GM19193 (cell line): Measurements from ENCODE around the gene VIM.
A peak's percentile ranks its signal among the peaks of the same experiment; 100 is the strongest.

Experiments used
- POLR2A ChIP-seq: IDR thresholded peaks from 4 replicates; pipeline ENCODE4 v1.6.1; 2011; ENCODE audit not compliant: insufficient read depth, insufficient read length; ENCODE audit errors: extremely low read depth

Gene VIM

DNA sequence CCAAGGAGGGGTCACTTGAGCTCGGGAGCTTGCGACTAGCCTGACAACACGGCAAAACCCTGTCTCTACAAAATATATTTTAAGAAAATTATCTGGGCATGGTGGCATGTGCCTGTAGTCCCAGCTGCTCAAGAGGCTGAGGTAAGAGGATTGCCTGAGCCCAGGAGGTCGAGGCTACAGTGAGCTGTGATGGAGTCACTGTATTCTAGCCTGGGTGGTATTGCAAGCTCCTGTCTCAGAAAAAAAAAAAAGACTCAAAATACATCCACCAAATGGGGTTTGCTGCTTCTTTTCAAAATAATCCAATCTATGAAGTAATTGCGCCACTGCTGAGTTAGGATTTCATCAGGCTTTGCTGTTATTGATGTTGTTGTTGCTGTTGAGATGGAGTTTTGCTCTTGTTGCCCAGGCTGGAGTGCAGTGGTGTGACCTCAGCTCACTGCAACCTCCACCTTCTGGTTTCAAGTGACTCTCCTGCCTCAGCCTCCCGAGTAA, 11.1 kb upstream of the VIM start:
- TF ChIP-seq POLR2A, result no peak

- no peak for TF ChIP-seq POLR2A
These were observed 10.3 kb upstream of the VIM start for GRCh38 chr10:17217631-17218232.

DNA sequence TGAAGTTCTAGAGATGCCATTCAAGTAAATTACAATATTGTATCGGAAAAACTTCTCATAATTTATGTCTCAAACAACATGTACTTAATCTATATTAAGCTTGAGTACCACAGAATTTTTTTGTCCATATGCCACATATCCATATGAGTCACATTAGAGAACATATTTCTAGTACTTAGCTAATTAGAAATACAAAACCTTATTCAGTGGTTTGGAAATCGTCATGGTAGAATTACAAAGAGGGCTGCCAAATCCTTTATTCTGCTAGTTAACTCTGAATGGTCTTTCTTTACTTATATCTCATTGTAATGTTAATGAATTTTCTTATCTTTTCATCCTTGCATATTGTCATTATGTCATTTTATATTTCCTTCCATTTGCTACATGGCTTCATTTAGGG, 9.0 kb upstream of the VIM start:
- no peak for TF ChIP-seq POLR2A

DNA sequence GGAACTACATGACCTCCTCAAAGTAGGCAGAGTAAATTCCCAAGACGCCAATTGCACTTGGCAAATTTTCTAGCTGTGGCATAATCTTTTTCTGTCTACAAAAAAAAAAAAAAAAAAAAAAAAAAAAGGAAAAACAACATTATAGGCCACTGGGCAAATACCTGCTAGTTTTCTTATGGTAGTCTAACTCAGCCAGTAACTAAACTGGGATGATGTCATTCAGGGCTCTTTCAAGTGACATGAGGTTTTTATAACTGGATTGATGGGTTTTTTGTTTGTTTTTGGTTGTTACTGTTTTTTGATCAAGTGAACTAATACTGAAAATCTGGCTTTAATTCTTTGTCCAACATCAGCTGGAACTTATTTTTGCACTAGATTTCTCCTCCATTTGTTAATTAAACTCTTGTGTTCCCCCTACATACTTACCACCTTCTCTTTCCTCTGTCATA, 7.4 kb upstream of the VIM start:
- no peak for TF ChIP-seq POLR2A

GRCh38 chr10:17222329-17222728, 5.7 kb upstream of the VIM start:
- TF ChIP-seq POLR2A, result no peak

GRCh38 chr10:17225808-17226207, 2.2 kb upstream of the VIM start:
- TF ChIP-seq POLR2A, result no peak

- TF ChIP-seq POLR2A, result no peak
These were observed 1.1 kb upstream of the VIM start for GRCh38 chr10:17226891-17227303.

DNA sequence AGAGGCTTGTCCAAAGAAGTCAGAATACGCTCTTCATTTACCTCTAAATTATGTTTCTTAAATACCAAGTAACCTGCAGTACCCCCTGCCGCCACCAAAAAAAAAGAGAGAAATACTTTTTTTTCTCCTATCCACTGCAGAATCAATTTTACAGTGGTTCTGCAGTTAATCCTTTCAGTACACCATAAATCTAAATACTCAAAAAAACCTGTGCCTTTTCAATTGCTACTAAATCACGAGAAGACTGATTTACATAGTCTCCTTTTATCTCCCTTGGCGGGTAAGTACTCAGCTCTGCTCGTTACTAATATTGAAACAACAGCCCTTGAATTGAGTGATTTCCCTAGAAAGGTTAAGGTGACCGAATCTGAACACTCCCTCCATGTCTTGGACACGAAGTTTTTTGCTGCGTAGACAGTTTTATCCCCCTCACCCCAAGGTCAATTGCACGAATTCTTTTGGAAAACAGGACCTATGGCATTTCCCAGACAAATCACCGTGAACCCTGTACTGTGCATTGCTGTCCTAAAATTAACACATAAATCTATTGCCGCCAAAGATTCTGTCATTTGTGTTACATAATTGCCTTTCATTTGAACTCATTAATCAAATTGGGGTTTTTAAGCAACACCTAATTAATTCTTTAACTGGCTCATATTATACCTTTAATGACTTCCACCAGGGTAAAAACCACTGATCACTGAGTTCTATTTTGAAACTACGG, 512 bp upstream of the VIM start:
- no peak for TF ChIP-seq POLR2A

GRCh38 chr10:17229016-17229716, 1.1 kb downstream of the VIM start:
- TF ChIP-seq POLR2A, result peak; percentile 77

DNA sequence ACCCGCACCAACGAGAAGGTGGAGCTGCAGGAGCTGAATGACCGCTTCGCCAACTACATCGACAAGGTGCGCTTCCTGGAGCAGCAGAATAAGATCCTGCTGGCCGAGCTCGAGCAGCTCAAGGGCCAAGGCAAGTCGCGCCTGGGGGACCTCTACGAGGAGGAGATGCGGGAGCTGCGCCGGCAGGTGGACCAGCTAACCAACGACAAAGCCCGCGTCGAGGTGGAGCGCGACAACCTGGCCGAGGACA, 1.6 kb downstream of the VIM start:
- TF ChIP-seq POLR2A, result no peak

DNA sequence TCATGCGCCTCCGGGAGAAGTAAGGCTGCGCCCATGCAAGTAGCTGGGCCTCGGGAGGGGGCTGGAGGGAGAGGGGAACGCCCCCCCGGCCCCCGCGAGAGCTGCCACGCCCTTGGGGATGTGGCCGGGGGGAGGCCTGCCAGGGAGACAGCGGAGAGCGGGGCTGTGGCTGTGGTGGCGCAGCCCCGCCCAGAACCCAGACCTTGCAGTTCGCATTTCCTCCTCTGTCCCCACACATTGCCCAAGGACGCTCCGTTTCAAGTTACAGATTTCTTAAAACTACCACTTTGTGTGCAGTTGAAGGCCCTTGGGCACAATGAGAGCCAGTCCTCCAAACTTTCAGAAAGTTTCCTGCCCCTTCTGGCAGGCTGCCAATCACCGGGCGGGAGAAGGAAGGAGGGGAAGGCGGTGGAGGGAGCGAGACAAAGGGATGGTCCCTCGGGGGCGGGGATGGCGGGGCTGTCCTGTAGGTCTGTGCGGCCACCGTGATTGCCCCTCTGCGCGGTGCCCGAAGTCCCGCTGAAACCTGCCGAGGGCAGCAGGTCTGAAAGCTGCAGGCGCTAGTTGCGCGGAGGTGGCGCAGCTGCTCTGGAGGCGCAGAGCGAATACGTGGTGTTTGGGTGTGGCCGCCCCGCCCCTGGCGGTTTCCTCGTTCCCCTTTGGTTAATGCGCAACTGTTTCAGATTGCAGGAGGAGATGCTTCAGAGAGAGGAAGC, 2.1 kb downstream of the VIM start:
- peak; percentile 74 for TF ChIP-seq POLR2A

GRCh38 chr10:17231788-17232187, 3.7 kb downstream of the VIM start:
- no peak for TF ChIP-seq POLR2A

DNA sequence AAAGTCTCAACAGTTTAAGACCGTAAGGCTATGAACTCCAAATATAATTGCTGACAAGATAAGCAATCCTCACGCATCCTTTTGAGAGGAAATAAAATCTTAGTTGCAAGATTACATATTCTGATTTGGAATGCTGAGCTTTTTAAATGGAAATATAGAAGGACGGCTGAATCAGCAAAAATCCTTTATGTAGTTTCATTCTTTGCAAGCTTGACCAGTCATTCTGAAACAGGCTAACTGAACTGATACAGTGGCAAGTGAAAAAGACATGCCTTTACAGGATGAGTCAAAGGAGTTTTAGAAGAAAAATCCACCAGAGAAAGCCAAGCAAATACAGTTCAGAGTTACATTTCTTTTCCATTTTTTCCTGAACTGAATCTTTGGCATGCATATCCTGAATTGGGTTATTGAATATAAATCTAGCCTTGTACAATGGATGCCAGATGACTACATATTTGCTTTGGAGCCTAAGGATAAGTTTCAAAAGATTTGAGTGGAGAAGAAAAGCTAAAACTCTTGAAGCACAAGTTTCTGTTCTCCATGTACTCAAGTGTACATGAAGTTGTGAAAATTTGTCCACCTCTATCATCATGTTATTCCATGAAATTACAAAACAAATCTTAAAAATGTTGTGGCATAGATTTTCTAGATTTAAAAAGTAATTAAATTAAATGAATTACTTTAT, 4.4 kb downstream of the VIM start:
- no peak for TF ChIP-seq POLR2A

DNA sequence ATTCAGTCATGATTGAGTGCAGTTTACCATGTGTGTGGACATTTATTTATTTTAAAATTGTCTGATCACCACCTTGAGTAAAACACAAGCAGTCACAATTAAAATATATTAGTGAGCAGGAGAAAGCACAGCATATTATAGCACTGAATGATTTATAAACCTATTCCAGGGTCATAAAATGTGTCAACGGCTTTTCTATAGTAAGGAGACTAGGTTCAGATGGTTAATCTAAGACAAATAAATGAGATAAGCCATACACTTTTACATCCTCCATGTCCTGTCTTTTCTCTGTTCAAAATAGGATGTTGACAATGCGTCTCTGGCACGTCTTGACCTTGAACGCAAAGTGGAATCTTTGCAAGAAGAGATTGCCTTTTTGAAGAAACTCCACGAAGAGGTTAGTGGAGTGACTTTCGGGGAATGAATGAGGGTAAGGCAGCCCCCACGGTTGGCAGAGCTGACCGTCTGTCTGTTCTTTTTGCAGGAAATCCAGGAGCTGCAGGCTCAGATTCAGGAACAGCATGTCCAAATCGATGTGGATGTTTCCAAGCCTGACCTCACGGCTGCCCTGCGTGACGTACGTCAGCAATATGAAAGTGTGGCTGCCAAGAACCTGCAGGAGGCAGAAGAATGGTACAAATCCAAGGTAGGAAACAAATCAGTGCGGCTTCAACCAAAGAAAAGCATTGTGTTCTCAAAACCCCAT, 5.4 kb downstream of the VIM start:
- TF ChIP-seq POLR2A, result no peak
